ENCODE data around the gene FBXW5.

Gene FBXW5

GRCh38 chr9:136944519-136945332 lies at the start of gene FBXW5, which contains the start of gene C8G:
Gene FBXW5 (minus strand): TSS chr9:136944738. CDS start chr9:136944083, 655 bp downstream.
Gene C8G (plus strand): TSS chr9:136945243. CDS start chr9:136945321, 78 bp downstream.
- peak; percentile 59 for DNase-seq

- DNase-seq: no peak
These were observed 48.4 kb upstream of the FBXW5 start for GRCh38 chr9:136992819-136993369.

- DNase-seq: peak; percentile 34
These were observed 47.7 kb upstream of the FBXW5 start, which contains the start of gene PAXX for GRCh38 chr9:136991993-136992818. Gene PAXX (plus strand): TSS chr9:136992422. CDS start chr9:136992444, 22 bp downstream.

- no peak for DNase-seq
These were observed 45.8 kb upstream of the FBXW5 start for GRCh38 chr9:136990242-136990911.

GRCh38 chr9:136988872-136989271 lies 44.3 kb upstream of the FBXW5 start:
- DNase-seq: no peak

- no peak for DNase-seq
These were observed 41.3 kb upstream of the FBXW5 start for GRCh38 chr9:136985853-136986252.

GRCh38 chr9:136985027-136985602 lies 40.6 kb upstream of the FBXW5 start:
- no peak for DNase-seq

GRCh38 chr9:136984464-136985026 lies 40.0 kb upstream of the FBXW5 start:
- DNase-seq: no peak

GRCh38 chr9:136983656-136984314 lies 39.2 kb upstream of the FBXW5 start:
- DNase-seq: no peak

- no peak for DNase-seq
These were observed 38.6 kb upstream of the FBXW5 start for GRCh38 chr9:136983167-136983566.

- no peak for DNase-seq
These were observed 37.9 kb upstream of the FBXW5 start, which contains the start of gene LCNL1 for GRCh38 chr9:136982232-136983051. Gene LCNL1 (plus strand): TSS chr9:136982993. CDS start chr9:136983587, 594 bp downstream.

GRCh38 chr9:136981588-136982231 lies 37.2 kb upstream of the FBXW5 start:
- DNase-seq: no peak

- no peak for DNase-seq
These were observed 36.3 kb upstream of the FBXW5 start for GRCh38 chr9:136980669-136981478.

GRCh38 chr9:136979769-136980587 lies 35.4 kb upstream of the FBXW5 start:
- DNase-seq: no peak

GRCh38 chr9:136978865-136979544 lies 34.5 kb upstream of the FBXW5 start:
- no peak for DNase-seq

GRCh38 chr9:136978073-136978864 lies 33.7 kb upstream of the FBXW5 start:
- no peak for DNase-seq

GRCh38 chr9:136977649-136978072 lies 33.1 kb upstream of the FBXW5 start:
- no peak for DNase-seq
